A673 (cell line): ENCODE data around the gene HTR6.

Experiments
- CTCF ChIP-seq: fragments of 300-800, 200-600 bp; sonication (generic); conservative IDR thresholded peaks from 2 replicates; pipeline ENCODE4 v1.5.1; 2017; ENCODE audit warnings: low read depth, mild to moderate bottlenecking, antibody characterized with exemption, low read length, moderate library complexity, mixed read lengths
- EZH2 ChIP-seq: fragments of 200-600 bp; sonication (generic); IDR thresholded peaks from 2 replicates; pipeline ENCODE4 v1.6.1; 2017; ENCODE audit warnings: borderline replicate concordance, low read depth, mild to moderate bottlenecking, mixed read lengths, antibody characterized with exemption, low read length; ENCODE audit not compliant: poor library complexity, severe bottlenecking

DNA sequence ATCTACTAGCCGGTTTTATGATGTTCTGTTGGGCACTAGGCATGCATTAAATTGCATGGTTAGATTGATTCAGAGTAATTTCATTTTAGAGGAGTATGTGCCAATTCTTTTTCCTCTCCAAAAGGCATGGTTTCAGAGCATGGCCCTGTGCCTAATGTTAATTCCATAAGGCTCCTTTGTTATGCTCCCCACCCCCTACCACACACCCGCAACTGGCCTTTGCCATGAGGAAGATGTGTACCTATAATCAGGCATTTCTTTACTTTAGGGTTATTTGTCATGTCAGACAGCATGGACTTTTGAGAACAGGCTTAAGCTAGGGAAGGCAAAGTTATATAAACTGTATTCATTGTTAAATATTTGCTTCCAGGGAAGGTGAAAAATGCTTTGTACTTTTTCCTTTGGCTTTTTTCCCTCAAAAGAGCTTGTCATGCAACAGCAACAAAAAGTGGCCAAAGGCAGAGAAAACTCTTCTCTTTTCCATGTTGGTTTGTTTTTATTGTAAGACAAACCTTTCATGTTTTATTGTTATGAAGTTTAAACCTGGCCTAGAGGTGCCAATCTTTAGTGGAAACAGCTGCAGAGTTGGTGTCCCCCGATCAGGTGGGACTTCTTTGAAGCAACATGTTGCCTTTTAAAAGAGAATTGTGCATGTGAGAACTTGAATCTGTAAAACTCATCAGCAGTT is 44.8 kb upstream of the HTR6 start:
- TF ChIP-seq CTCF: no peak
- TF ChIP-seq EZH2: no peak
